Activated CD4-positive, alpha-beta T cell treated with anti-CD3 and anti-CD28 coated beads, Interleukin-2, amount 50 U/mL, for 4 hours (primary cell): ENCODE results near the gene BLVRB.
"Not testable (repeated sequence)": the region's sequence is repeated elsewhere in the genome, so short reads cannot be mapped to it uniquely, and the experiment has no call there.

Source experiments
- DNase-seq, 2 experiments: peaks; one replicate each; pipeline ENCODE4 v3.0.0-alpha.2; 2020

The BLVRB gene

GRCh38 chr19:40465557-40466218 lies at the start of gene BLVRB:
Gene BLVRB, minus strand, starts transcription at chr19:40465745. Its CDS starts 57 bp downstream, at chr19:40465688.
- DNase-seq: peak; percentile 99

- no peak for DNase-seq
Observed at GRCh38 chr19:40513741-40514315, 48.3 kb upstream of the BLVRB start.

- no peak for DNase-seq
Observed at GRCh38 chr19:40513345-40513678, 47.8 kb upstream of the BLVRB start.

GRCh38 chr19:40512473-40513344 lies 47.2 kb upstream of the BLVRB start:
- DNase-seq: no peak

- no peak for DNase-seq
Observed at GRCh38 chr19:40512110-40512472, 46.5 kb upstream of the BLVRB start.

GRCh38 chr19:40511487-40511886 lies 45.9 kb upstream of the BLVRB start:
- DNase-seq: no peak

GRCh38 chr19:40510526-40511115 lies 45.1 kb upstream of the BLVRB start:
- DNase-seq: no peak

GRCh38 chr19:40508739-40509260 lies 43.3 kb upstream of the BLVRB start:
- DNase-seq: no peak

- DNase-seq: no peak
Observed at GRCh38 chr19:40507892-40508291, 42.3 kb upstream of the BLVRB start.

- DNase-seq: no peak
Observed at GRCh38 chr19:40506099-40506498, 40.6 kb upstream of the BLVRB start.

GRCh38 chr19:40503320-40503695 lies 37.8 kb upstream of the BLVRB start:
- no peak for DNase-seq

- DNase-seq: no peak
Observed at GRCh38 chr19:40502647-40503319, 37.2 kb upstream of the BLVRB start.

GRCh38 chr19:40502081-40502480 lies 36.5 kb upstream of the BLVRB start:
- DNase-seq: no peak

GRCh38 chr19:40501599-40501998 lies 36.1 kb upstream of the BLVRB start:
- no peak for DNase-seq

- not testable (repeated sequence) for DNase-seq
Observed at GRCh38 chr19:40500678-40501530, 35.4 kb upstream of the BLVRB start.

- DNase-seq: no peak
Observed at GRCh38 chr19:40499320-40499719, 33.8 kb upstream of the BLVRB start.

- no peak for DNase-seq
Observed at GRCh38 chr19:40497214-40497613, 31.7 kb upstream of the BLVRB start.

- no peak for DNase-seq
Observed at GRCh38 chr19:40494191-40494838, 28.8 kb upstream of the BLVRB start.

GRCh38 chr19:40493778-40494177 lies 28.2 kb upstream of the BLVRB start:
- DNase-seq: no peak

- DNase-seq: no peak
Observed at GRCh38 chr19:40492274-40492673, 26.7 kb upstream of the BLVRB start.

- no peak for DNase-seq
Observed at GRCh38 chr19:40489882-40490230, 24.3 kb upstream of the BLVRB start.

- no peak for DNase-seq
Observed at GRCh38 chr19:40486017-40486416, 20.5 kb upstream of the BLVRB start.
